K562 (cell line): ENCODE data around the gene CPS1. TPM values are rescaled to one million over a fixed set of nuclear protein-coding genes. Genes with fewer than 3 reads are reported as not detected.

Experiments
- ATAC-seq: fragments of 200-7000 bp; cut with Tn5 transposase; 3 replicates; pipeline ENCODE4 v1.9.1; 2020; ENCODE audit warnings: moderate library complexity
- BruUV-seq: library from RNA; stranded (reverse); fragments of 400-500 nt; replicated peaks from 2 replicates; lab custom pipeline; 2021; lab: Mats Ljungman, UMichigan
- CTCF ChIA-PET: fragments of 300-600 bp; formaldehyde crosslinking; extraction: SDS; loops from one replicate; lab custom pipeline; 2021; ENCODE audit warnings: low intra/inter-chr PET ratio; lab: Yijun Ruan, JAX
- POLR2A ChIA-PET: fragments of 300-600, 350-650 bp; sonication (Branson Sonifier 250); formaldehyde crosslinking; extraction: SDS; loops from one replicate; lab custom pipeline; 2021; ENCODE audit warnings: antibody characterized with exemption, inconsistent platforms; lab: Yijun Ruan, JAX
- DNase-seq, 4 experiments: peaks; one replicate each; pipeline versions ENCODE4 v3.0.0 to v3.0.0-alpha.2; 2011 to 2018; ENCODE audit warnings: low spot score in 3 of 4, mixed read lengths in 3 of 4; ENCODE audit errors: extremely low read depth in 1 of 4
- FAIRE-seq: peaks from 2 replicates; lab custom pipeline; 2011; peaks lifted over from hg19 to GRCh38; lab: Jason Lieb, UNC
- H2AFZ ChIP-seq: 2 replicates; pipeline ENCODE4 v1.6.0; 2011; ENCODE audit warnings: low read depth, low read length, control low read depth, inconsistent platforms
- H3K27ac ChIP-seq: fragments of 200-600 bp; 3 replicates; pipeline ENCODE4 v1.8.0; 2011; ENCODE audit warnings: low read depth, mild to moderate bottlenecking, control low read depth, inconsistent platforms, low read length, moderate library complexity, mixed read lengths; ENCODE audit errors: extremely low read depth
- H3K27me3 ChIP-seq, 2 experiments: fragments of 300-600 bp in 1 of 2; 2 replicates in 1 of 2; 3 replicates in 1 of 2; pipeline versions ENCODE4 v1.6.0 to v1.8.0; 2011; ENCODE audit warnings: inconsistent platforms in 2 of 2, low read length in 2 of 2, mild to moderate bottlenecking in 1 of 2, mixed read lengths in 1 of 2, moderate library complexity in 1 of 2; ENCODE audit not compliant: control insufficient read depth in 2 of 2, insufficient read depth in 2 of 2
- H3K36me3 ChIP-seq: fragments of 300-600 bp; 3 replicates; pipeline ENCODE4 v1.8.0; 2011; ENCODE audit warnings: mild to moderate bottlenecking, low read length, inconsistent platforms; ENCODE audit not compliant: control insufficient read depth, insufficient read depth
- H3K4me1 ChIP-seq, 2 experiments: fragments of 200-600 bp in 1 of 2; replicated peaks in 1 of 2; 2 replicates in 1 of 2; 3 replicates in 1 of 2; pipeline versions ENCODE4 v1.5.1 to v1.8.0; 2011; ENCODE audit warnings: inconsistent platforms in 2 of 2, low read length in 2 of 2, mild to moderate bottlenecking in 1 of 2, mixed read lengths in 1 of 2, moderate library complexity in 1 of 2; ENCODE audit not compliant: control insufficient read depth in 2 of 2, insufficient read depth in 2 of 2
- H3K4me2 ChIP-seq: 2 replicates; pipeline ENCODE4 v1.6.1; 2011; ENCODE audit warnings: low read length, control low read depth, inconsistent platforms, mixed read lengths; ENCODE audit not compliant: insufficient read depth
- H3K4me3 ChIP-seq: fragments of 200-600 bp; sonication (generic), shearing (Covaris generic); 2 replicates; pipeline ENCODE4 v1.5.1; 2016; ENCODE audit warnings: control low read depth, inconsistent platforms
- H3K79me2 ChIP-seq: fragments of 200-600 bp; 3 replicates; pipeline ENCODE4 v1.8.0; 2011; ENCODE audit warnings: low read length, inconsistent platforms; ENCODE audit not compliant: control insufficient read depth, insufficient read depth
- H3K9ac ChIP-seq, 2 experiments: 2 replicates each; pipeline versions ENCODE4 v1.6.0 to v1.6.1; 2011; ENCODE audit warnings: low read depth in 2 of 2, low read length in 2 of 2, control low read depth in 1 of 2, inconsistent platforms in 1 of 2, mild to moderate bottlenecking in 1 of 2, mixed read lengths in 1 of 2; ENCODE audit not compliant: insufficient read depth in 1 of 2
- H3K9me1 ChIP-seq: one replicate; pipeline ENCODE4 v1.6.0; 2011; ENCODE audit warnings: inconsistent platforms, mild to moderate bottlenecking, low read length, moderate library complexity; ENCODE audit not compliant: control insufficient read depth, insufficient read depth
- H3K9me3 ChIP-seq: replicated peaks from 2 replicates; pipeline ENCODE4 v1.5.1; 2011; ENCODE audit warnings: low read depth, low read length, inconsistent platforms; ENCODE audit not compliant: control insufficient read depth, insufficient read depth
- H4K20me1 ChIP-seq: replicated peaks from 2 replicates; pipeline ENCODE4 v1.6.1; 2011; ENCODE audit warnings: low read length, inconsistent platforms, mixed read lengths; ENCODE audit not compliant: control insufficient read depth, insufficient read depth
- CEBPB ChIP-seq: fragments of 450-650 bp; IDR thresholded peaks from 2 replicates; pipeline ENCODE4 v1.6.1; 2016; ENCODE audit warnings: missing genetic modification characterization, missing compliant biosample characterization
- COPS2 ChIP-seq: fragments of 450-650 bp; conservative IDR thresholded peaks from 2 replicates; pipeline ENCODE4 v1.6.1; 2016; ENCODE audit warnings: mild to moderate bottlenecking, moderate library complexity
- EP400 ChIP-seq: fragments of 450-650 bp; IDR thresholded peaks from 2 replicates; pipeline ENCODE4 v1.6.1; 2017; ENCODE audit warnings: antibody characterized with exemption, mild to moderate bottlenecking, moderate library complexity
- HNRNPLL ChIP-seq: fragments of 200-400 bp; formaldehyde crosslinking; IDR thresholded peaks from 2 replicates; pipeline ENCODE4 v1.6.1; 2017; ENCODE audit warnings: low read length, low read depth, mild to moderate bottlenecking; ENCODE audit not compliant: poor library complexity, severe bottlenecking
- KAT8 ChIP-seq: fragments of 450-650 bp; IDR thresholded peaks from 2 replicates; pipeline ENCODE4 v1.6.1; 2016; ENCODE audit warnings: low read depth, mild to moderate bottlenecking
- LARP7 ChIP-seq: fragments of 450-650 bp; IDR thresholded peaks from 2 replicates; pipeline ENCODE4 v1.6.1; 2016
- MTF1 ChIP-seq: fragments of 250-450 bp; sonication (Bioruptor Pico); IDR thresholded peaks from 2 replicates; pipeline ENCODE4 v1.9.0; 2021; ENCODE audit warnings: moderate library complexity, mild to moderate bottlenecking, inconsistent platforms, borderline replicate concordance
- SUPT5H ChIP-seq: fragments of 450-650 bp; IDR thresholded peaks from 2 replicates; pipeline ENCODE4 v1.6.1; 2016
- ZNF778 ChIP-seq: fragments of 450-650 bp; formaldehyde crosslinking; IDR thresholded peaks from 2 replicates; pipeline ENCODE4 v1.4.0; 2020; ENCODE audit warnings: mild to moderate bottlenecking, moderate library complexity
- WGBS: fragments of 100-300 bp; shearing (Covaris generic); methylation state at CpG from one replicate; pipeline ENCODE4 v1.1.6; 2016; ENCODE audit warnings: low coverage, mixed read lengths; ENCODE audit not compliant: insufficient coverage; ENCODE audit errors: missing lambda C conversion rate; 5-methylcytosine and 5-hydroxymethylcytosine counted together
- in situ Hi-C: fragments of 300-500 bp; cut with MboI; formaldehyde crosslinking; loops from 4 replicates; pipeline ENCODE4 v1.15.0; 2018; ENCODE audit warnings: inconsistent platforms, mixed read lengths
- intact Hi-C: fragments of 100-400 bp; cut with micrococcal nuclease; formaldehyde crosslinking; loops from 2 replicates; pipeline ENCODE4 v1.14.2; 2022
- polyA plus RNA-seq, 8 experiments: library from polyadenylated mRNA; depleted of rRNA in 4 of 8; stranded (reverse) in 5 of 8; unstranded in 3 of 8; fragments of >200 nt; fragmentation: Nextera tagmentation in 2 of 8; fragmentation: Illumina TruSeq in 1 of 8; extraction: Ambion mirVana in 2 of 8; extraction: Trizol in 1 of 8; gene quantifications; 2 replicates each; pipeline versions ENCODE4 v1.2.1 to v1.2.3, GENCODE V29; 2011 to 2014; ENCODE audit warnings: inconsistent platforms in 1 of 8, missing spikeins in 1 of 8
- total RNA-seq, 7 experiments: library from RNA; depleted of rRNA in 6 of 7; stranded (reverse); fragments of >200 nt in 6 of 7; fragmentation: Illumina TruSeq in 2 of 7; extraction: Trizol in 2 of 7; gene quantifications; 2 replicates each; pipeline versions ENCODE4 v1.2.1 to v1.2.3, GENCODE V29; 2011 to 2021; ENCODE audit warnings: low replicate concordance in 1 of 7
- TF ChIP-seq, protein P1 (sequence below): fragments of 450-650 bp; formaldehyde crosslinking; IDR thresholded peaks from 2 replicates; pipeline ENCODE4 v1.4.0; 2020; ENCODE audit warnings: mild to moderate bottlenecking, moderate library complexity
- TF ChIP-seq, protein P2 (sequence below): fragments of 450-650 bp; conservative IDR thresholded peaks from 2 replicates; pipeline ENCODE4 v1.6.1; 2016; ENCODE audit warnings: missing genetic modification characterization, low read depth, mild to moderate bottlenecking, control low read depth, missing compliant biosample characterization
- TF ChIP-seq, protein P3 (sequence below): sonication (generic); IDR thresholded peaks from 2 replicates; pipeline ENCODE4 v1.6.1; 2016

The CPS1 gene
- total and polyA plus RNA-seq, 9 of the 15 experiments (the other 6 are each of a cell fraction or from before 2014, with no cell fraction given) = 2.4 to 13.5 (median 6.0) TPM

DNA sequence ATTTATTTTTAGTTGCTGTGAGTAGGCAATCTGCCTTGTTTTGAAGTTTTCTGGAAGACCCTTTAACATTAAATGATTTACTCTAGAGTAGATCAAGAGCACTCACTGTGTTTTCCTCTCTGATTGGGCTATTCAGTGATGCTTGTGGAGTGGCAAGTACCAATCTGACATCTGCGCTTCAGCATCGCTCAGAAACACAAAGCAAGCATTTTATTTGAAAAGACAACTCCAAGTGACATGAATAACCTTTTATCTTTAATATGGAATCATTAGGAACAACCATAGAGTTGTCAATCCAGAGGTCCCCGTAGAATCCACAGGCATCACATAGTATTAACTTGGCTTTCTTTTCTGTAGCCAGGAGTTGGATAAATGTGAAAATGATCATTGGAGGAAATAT is 114.7 kb downstream of the CPS1 start:
- H3K4me3 ChIP-seq = no peak overlapping the region
- no peak overlapping the region for H3K4me2 ChIP-seq
- ATAC-seq (no peak), DNase-seq (no peak), FAIRE-seq (no peak)
- H3K9ac ChIP-seq = no peak overlapping the region
- no peaks in the 10 kb centered on the region for H3K9me3 ChIP-seq
- 3% methylated on average over 3 of the region's 3 CpGs for WGBS
- H4K20me1 ChIP-seq = no peaks in the 10 kb centered on the region
- intact Hi-C loops (no loop called here), in situ Hi-C loops (no loop called here)
- no peaks in the 10 kb centered on the region for H3K36me3 ChIP-seq
- ChIA-PET POLR2A (no interaction called here), CTCF (no interaction called here)
- no peak overlapping the region for H3K27ac ChIP-seq
- no peaks in the 10 kb centered on the region for H3K9me1 ChIP-seq
- H2AFZ ChIP-seq = no peak overlapping the region
- BruUV-seq = no TSS peak
- no peak for TF ChIP-seq HNRNPLL
- no peak for TF ChIP-seq LARP7
- no peak for TF ChIP-seq SUPT5H
- no peaks in the 10 kb centered on the region for H3K4me1 ChIP-seq
- H3K27me3 ChIP-seq = no peaks in the 10 kb centered on the region
- H3K79me2 ChIP-seq = no peaks in the 10 kb centered on the region

DNA sequence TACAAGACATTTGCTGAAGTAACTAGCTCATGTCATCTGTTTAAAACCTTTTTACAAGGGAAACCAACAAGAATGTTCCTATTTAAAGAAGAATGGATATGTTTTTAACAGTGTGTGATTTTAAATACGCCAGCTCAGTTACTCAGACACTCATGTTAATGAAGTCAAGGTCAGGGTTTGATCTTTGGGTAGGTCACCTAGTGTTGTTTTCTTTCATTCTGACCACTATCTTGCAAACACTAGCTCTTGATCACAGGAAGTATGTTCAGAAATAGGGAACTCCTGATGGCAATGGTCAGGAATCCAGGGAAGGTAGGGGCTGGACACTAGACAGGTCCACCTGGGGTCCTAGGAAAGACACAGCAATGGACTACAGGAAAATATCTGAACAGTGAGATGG is 116.7 kb downstream of the CPS1 start:
- H3K4me3 ChIP-seq = no peak overlapping the region
- in situ Hi-C loops (no loop called here), intact Hi-C loops (no loop called here)
- H3K4me2 ChIP-seq = no peak overlapping the region
- ATAC-seq = no peak
- ChIA-PET CTCF (no interaction called here), POLR2A (no interaction called here)
- no peaks in the 10 kb centered on the region for H4K20me1 ChIP-seq
- no peaks in the 10 kb centered on the region for H3K27me3 ChIP-seq
- no peaks in the 10 kb centered on the region for H3K9me3 ChIP-seq
- no TSS peak for BruUV-seq
- H3K4me1 ChIP-seq = no peaks in the 10 kb centered on the region
- H3K36me3 ChIP-seq = no peaks in the 10 kb centered on the region
- no peaks in the 10 kb centered on the region for H3K9me1 ChIP-seq
- FAIRE-seq = no peak
- no peak for DNase-seq
- 0% methylated on average over 1 of the region's 1 CpG for WGBS
- TF ChIP-seq CEBPB (tag) (no peak), KAT8 (no peak), MTF1 (CRISPR knock-in tag) (no peak), COPS2 (no peak), EP400 (no peak), ZNF778 (CRISPR knock-in tag) (no peak)
- TF ChIP-seq, protein P1, sequence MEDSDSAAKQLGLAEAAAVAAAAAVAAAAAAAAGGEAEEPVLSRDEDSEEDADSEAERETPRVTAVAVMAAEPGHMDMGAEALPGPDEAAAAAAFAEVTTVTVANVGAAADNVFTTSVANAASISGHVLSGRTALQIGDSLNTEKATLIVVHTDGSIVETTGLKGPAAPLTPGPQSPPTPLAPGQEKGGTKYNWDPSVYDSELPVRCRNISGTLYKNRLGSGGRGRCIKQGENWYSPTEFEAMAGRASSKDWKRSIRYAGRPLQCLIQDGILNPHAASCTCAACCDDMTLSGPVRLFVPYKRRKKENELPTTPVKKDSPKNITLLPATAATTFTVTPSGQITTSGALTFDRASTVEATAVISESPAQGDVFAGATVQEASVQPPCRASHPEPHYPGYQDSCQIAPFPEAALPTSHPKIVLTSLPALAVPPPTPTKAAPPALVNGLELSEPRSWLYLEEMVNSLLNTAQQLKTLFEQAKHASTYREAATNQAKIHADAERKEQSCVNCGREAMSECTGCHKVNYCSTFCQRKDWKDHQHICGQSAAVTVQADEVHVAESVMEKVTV (CRISPR knock-in tag) = no peak
- TF ChIP-seq, protein P2, sequence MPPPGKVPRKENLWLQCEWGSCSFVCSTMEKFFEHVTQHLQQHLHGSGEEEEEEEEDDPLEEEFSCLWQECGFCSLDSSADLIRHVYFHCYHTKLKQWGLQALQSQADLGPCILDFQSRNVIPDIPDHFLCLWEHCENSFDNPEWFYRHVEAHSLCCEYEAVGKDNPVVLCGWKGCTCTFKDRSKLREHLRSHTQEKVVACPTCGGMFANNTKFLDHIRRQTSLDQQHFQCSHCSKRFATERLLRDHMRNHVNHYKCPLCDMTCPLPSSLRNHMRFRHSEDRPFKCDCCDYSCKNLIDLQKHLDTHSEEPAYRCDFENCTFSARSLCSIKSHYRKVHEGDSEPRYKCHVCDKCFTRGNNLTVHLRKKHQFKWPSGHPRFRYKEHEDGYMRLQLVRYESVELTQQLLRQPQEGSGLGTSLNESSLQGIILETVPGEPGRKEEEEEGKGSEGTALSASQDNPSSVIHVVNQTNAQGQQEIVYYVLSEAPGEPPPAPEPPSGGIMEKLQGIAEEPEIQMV (tag) = no peak
- TF ChIP-seq, protein P3, sequence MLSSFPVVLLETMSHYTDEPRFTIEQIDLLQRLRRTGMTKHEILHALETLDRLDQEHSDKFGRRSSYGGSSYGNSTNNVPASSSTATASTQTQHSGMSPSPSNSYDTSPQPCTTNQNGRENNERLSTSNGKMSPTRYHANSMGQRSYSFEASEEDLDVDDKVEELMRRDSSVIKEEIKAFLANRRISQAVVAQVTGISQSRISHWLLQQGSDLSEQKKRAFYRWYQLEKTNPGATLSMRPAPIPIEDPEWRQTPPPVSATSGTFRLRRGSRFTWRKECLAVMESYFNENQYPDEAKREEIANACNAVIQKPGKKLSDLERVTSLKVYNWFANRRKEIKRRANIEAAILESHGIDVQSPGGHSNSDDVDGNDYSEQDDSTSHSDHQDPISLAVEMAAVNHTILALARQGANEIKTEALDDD = no peak
- no peak overlapping the region for H3K27ac ChIP-seq
- H2AFZ ChIP-seq = no peak overlapping the region
- H3K9ac ChIP-seq = no peak overlapping the region
- no peaks in the 10 kb centered on the region for H3K79me2 ChIP-seq
